Measurements from ENCODE around the gene GPHN. TPM values are rescaled to one million over a fixed set of nuclear protein-coding genes. Genes with fewer than 3 reads are reported as not detected.

Gene GPHN
- total RNA-seq, 1 donor from 2014 or later: 27.0 TPM

GRCh38 chr14:67162385-67162784, 654.4 kb downstream of the GPHN start:
- TF ChIP-seq CTCF (IDR thresholded peaks at IDR 0.05): no peak
- H3K4me1 ChIP-seq: no peaks in the 10 kb centered on the region
- DNase-seq (no peak), ATAC-seq (no peak)
- H3K4me3 ChIP-seq: no peak overlapping the region
- no peak overlapping the region for H3K27ac ChIP-seq
- H3K36me3 ChIP-seq: no peaks in the 10 kb centered on the region
- intact Hi-C loops (cut with DNase I): loop anchor here (10.0 kb wide), 1 partner anchor 122 kb away; no protein-coding TSS in a partner anchor
- no peaks in the 10 kb centered on the region for H3K9me3 ChIP-seq
- H3K27me3 ChIP-seq (ENCODE audit: low read depth): no peaks in the 10 kb centered on the region

- H3K4me1 ChIP-seq: no peaks in the 10 kb centered on the region
- no peak overlapping the region for H3K4me3 ChIP-seq
- peak; percentile 48 to 68 for ATAC-seq
- no peaks in the 10 kb centered on the region for H3K9me3 ChIP-seq
- H3K27ac ChIP-seq: no peak overlapping the region
- intact Hi-C loops (cut with DNase I): loop anchor here (10.0 kb wide), 1 partner anchor 118 kb away; no protein-coding TSS in a partner anchor
- DNase-seq: no peak
- TF ChIP-seq CTCF (IDR thresholded peaks at IDR 0.05): peak; percentile 74
- no peaks in the 10 kb centered on the region for H3K27me3 ChIP-seq (ENCODE audit: low read depth)
- no peaks in the 10 kb centered on the region for H3K36me3 ChIP-seq
These were observed 658.5 kb downstream of the GPHN start for GRCh38 chr14:67166450-67166853.

- H3K27me3 ChIP-seq (ENCODE audit: low read depth): no peaks in the 10 kb centered on the region
- TF ChIP-seq CTCF (IDR thresholded peaks at IDR 0.05): no peak
- no peak overlapping the region for H3K4me3 ChIP-seq
- intact Hi-C loops (cut with DNase I): loop anchor here (10.0 kb wide), 1 partner anchor 117 kb away; no protein-coding TSS in a partner anchor
- no peak for ATAC-seq
- no peak for DNase-seq
- no peaks in the 10 kb centered on the region for H3K36me3 ChIP-seq
- no peaks in the 10 kb centered on the region for H3K4me1 ChIP-seq
- H3K9me3 ChIP-seq: no peaks in the 10 kb centered on the region
- H3K27ac ChIP-seq: no peak overlapping the region
These were observed 659.6 kb downstream of the GPHN start for GRCh38 chr14:67167420-67168109.

- H3K4me3 ChIP-seq: no peak overlapping the region
- peaks cover 3% of the 10 kb centered on the region for H3K9me3 ChIP-seq
- TF ChIP-seq CTCF (IDR thresholded peaks at IDR 0.05): no peak
- H3K27ac ChIP-seq: no peak overlapping the region
- H3K36me3 ChIP-seq: no peaks in the 10 kb centered on the region
- intact Hi-C loops (cut with DNase I): loop anchor here (10.0 kb wide), 1 partner anchor 117 kb away; no protein-coding TSS in a partner anchor
- H3K27me3 ChIP-seq (ENCODE audit: low read depth): no peaks in the 10 kb centered on the region
- H3K4me1 ChIP-seq: no peaks in the 10 kb centered on the region
- no peak for DNase-seq
- no peak for ATAC-seq
These were observed 660.1 kb downstream of the GPHN start for GRCh38 chr14:67168110-67168441.

GRCh38 chr14:67170660-67171059, 662.7 kb downstream of the GPHN start:
- no peak for DNase-seq
- Histone ChIP-seq H3K27ac (no peak overlapping the region), H3K9me3 (peaks cover 18% of the 10 kb centered on the region), H3K27me3 (ENCODE audit: low read depth) (no peaks in the 10 kb centered on the region), H3K4me1 (no peaks in the 10 kb centered on the region), H3K4me3 (no peak overlapping the region), H3K36me3 (no peaks in the 10 kb centered on the region)
- intact Hi-C loops (cut with DNase I): no loop called here
- no peak for TF ChIP-seq CTCF (IDR thresholded peaks at IDR 0.05)
- no peak for ATAC-seq

Measured in lower lobe of right lung (tissue), 2 donors.